Nephron (organoid): Measurements from ENCODE around the gene C2CD2.
A peak's percentile ranks its signal among the peaks of the same experiment; 100 is the strongest.

Experiments
- H3K27ac Mint-ChIP-seq, 3 experiments: 2 replicates each; pipeline ENCODE4 v1.8.0; 2020; ENCODE audit warnings: mixed read lengths in 3 of 3, mild to moderate bottlenecking in 2 of 3, moderate library complexity in 1 of 3
- H3K27me3 Mint-ChIP-seq: 2 replicates; pipeline ENCODE4 v1.8.0; 2021; ENCODE audit warnings: low read depth, mild to moderate bottlenecking, moderate library complexity, mixed read lengths
- H3K36me3 Mint-ChIP-seq: 2 replicates; pipeline ENCODE4 v1.8.0; 2020; ENCODE audit warnings: low read depth, mixed read lengths
- H3K4me1 Mint-ChIP-seq: 2 replicates; pipeline ENCODE4 v1.8.0; 2020; ENCODE audit warnings: mixed read lengths
- H3K4me3 Mint-ChIP-seq, 3 experiments: 2 replicates each; pipeline ENCODE4 v1.8.0; 2020; ENCODE audit warnings: mild to moderate bottlenecking in 3 of 3, mixed read lengths in 3 of 3, moderate library complexity in 2 of 3
- H3K9me3 Mint-ChIP-seq: 2 replicates; pipeline ENCODE4 v1.8.0; 2020; ENCODE audit warnings: mixed read lengths
- CTCF ChIP-seq, 3 experiments: fragments of 200-600 bp; sonication (generic); IDR thresholded peaks; one replicate each; pipeline ENCODE4 v1.5.0; 2021; ENCODE audit warnings: antibody characterized with exemption in 3 of 3; ENCODE audit not compliant: unreplicated experiment in 3 of 3

The C2CD2 gene

DNA sequence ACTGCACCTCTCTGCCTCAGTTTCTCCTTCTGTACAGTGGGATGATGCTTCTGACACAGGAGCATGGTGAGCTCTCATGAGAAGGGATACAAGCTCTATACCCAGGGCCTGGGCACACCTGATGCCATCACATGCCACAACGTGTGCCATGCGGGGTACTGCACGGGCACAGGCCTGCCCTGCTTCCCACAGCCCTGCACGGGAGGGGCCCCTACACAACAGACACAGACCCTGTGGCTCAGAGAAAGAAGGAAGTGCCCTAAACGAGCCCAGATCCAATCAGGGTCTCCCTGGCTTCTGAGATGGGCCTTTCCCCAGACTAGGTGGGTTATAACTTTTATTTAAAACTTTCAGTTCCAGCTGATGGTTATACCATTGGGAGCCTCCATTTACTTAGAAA is 24.6 kb downstream of the C2CD2 start:
- H3K9me3 Mint-ChIP-seq: no peaks in the 10 kb centered on the region
- H3K27me3 Mint-ChIP-seq: peaks cover 10% of the 10 kb centered on the region

DNA sequence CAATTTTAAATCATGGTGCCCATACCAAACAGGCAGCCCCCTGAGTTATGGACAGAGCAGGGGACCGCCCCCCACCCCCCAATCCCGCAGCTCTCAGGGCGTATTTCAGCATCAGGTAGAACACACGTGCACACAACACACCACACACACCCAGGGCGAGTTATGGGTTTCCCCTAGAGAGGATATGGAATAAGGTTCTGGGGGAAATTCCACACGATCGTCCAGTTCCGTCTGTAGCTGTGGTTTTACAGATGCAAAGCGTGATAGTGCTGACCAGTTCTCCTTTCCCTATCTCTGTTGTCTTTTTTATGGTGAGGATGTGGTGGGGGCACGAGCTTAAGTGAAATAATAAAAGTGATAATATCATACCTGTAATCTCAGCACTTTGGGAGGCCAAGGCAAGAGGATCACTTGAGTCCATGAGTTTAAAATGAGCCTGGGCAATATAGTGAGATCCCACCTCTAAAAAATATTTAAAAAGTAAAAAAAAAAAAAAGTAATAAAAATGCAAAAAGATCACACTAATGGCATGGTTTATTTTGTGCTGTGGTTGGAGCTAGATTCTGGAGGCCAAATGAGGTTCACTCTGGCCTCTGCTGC is 25.1 kb downstream of the C2CD2 start:
- Mint-ChIP-seq H3K9me3 (no peaks in the 10 kb centered on the region), H3K4me3 (no peak overlapping the region), H3K36me3 (no peaks in the 10 kb centered on the region), H3K27me3 (peaks cover 10% of the 10 kb centered on the region), H3K27ac (no peak overlapping the region), H3K4me1 (peaks cover 35% of the 10 kb centered on the region)
- no peak for TF ChIP-seq CTCF (IDR thresholded peaks at IDR 0.05; ENCODE audit: unreplicated experiment in 3 of 3)

More for the DNA sequence above, 24.6 kb downstream of the C2CD2 start:
- peaks cover 31% of the 10 kb centered on the region for H3K4me1 Mint-ChIP-seq
- H3K36me3 Mint-ChIP-seq: no peaks in the 10 kb centered on the region
- H3K27ac Mint-ChIP-seq: no peak overlapping the region
- no peak for TF ChIP-seq CTCF (IDR thresholded peaks at IDR 0.05; ENCODE audit: unreplicated experiment in 3 of 3)
- no peak overlapping the region for H3K4me3 Mint-ChIP-seq

DNA sequence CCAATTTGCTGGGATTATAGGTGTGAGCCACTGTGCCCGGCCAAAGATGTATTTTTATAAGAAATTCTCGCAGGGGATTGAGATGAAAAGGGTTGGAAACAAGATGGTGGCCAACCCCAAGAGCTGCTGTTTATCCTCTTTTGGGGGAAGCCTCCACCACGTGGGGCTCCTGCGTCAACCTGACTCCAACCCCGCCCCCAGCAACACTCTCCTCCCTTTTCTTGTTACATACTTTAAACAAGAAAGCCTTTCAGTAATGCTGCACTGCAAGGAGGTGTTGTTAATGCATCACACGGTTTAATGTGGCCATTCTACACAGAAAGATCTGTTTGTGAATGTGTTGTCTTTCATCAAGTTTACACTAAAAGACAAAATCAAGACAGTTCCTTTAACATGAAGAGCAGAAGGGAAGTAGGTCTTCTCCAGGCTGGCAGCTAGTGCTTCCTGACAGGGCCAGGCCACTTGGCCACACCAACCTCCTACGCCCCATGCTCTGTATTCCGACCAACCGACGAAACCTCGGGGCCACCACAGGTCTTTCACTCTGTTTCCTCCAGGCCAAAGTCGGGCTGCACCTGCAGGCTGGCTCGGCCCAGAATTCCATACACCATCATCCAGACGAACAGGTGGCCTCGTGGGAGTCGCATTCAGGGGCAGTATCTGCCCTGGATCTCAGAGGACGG is 25.9 kb downstream of the C2CD2 start:
- no peak overlapping the region for H3K27ac Mint-ChIP-seq
- peaks cover 10% of the 10 kb centered on the region for H3K27me3 Mint-ChIP-seq
- peaks cover 35% of the 10 kb centered on the region for H3K4me1 Mint-ChIP-seq
- H3K36me3 Mint-ChIP-seq: no peaks in the 10 kb centered on the region
- no peak overlapping the region for H3K4me3 Mint-ChIP-seq
- TF ChIP-seq CTCF (IDR thresholded peaks at IDR 0.05; ENCODE audit: unreplicated experiment in 3 of 3): no peak
- no peaks in the 10 kb centered on the region for H3K9me3 Mint-ChIP-seq

DNA sequence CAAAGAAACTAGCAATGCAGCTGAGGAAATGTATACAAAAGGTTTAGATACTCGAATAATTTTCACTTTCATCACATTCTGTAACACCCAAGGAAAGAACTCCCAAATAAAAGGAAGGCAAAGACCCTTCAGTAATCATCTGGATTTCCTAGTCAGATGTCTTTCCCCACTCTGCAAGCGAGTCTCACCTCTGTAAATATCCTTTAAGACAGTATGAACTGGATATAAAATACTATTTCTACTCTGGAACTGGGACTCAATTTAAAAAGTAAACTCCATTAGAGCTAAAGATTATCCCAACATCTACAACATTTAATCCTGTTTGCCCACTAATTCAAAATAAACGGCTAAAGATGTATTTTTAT is 27.0 kb downstream of the C2CD2 start:
- no peak for TF ChIP-seq CTCF (IDR thresholded peaks at IDR 0.05; ENCODE audit: unreplicated experiment in 3 of 3)
- Mint-ChIP-seq H3K9me3 (no peaks in the 10 kb centered on the region), H3K27ac (peak overlapping the region; percentile 60 to 94 (median 92)), H3K4me3 (peak overlapping the region in 2 of 3 experiments; percentile 58 to 70), H3K27me3 (peaks cover 9% of the 10 kb centered on the region), H3K4me1 (peaks cover 32% of the 10 kb centered on the region), H3K36me3 (no peaks in the 10 kb centered on the region)

DNA sequence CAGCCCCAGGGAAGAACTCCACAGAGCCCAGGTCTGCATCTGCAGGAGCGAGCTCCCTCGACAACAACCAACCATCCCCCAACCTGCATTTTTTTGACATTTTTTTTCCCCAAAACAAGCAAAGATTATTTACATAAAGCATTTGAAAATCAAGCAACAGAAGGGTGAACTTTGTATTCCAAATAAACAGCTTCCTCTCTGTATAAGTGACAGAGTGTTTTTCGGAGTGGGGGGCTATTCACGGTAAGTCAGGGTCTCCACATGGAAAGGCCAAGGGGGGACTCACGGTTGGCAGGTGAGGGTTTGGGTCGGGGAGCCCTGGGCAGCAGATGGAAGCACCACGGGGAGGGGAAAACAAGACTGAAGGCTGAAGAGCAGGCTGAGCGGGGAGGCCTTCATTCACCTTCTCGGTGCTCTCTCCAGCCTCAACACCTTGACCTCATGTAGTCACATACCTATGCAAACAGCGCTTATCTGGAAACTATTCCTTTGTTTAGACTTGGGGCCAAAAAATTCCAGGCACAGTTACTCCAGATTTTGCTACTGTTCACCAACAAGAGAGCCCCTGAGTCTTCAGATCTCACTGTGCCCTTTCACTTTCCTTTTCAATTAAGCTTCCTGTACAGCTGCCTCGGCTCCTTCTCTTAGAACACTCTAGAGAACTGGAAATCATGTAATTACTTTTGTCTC is 27.6 kb downstream of the C2CD2 start:
- H3K27me3 Mint-ChIP-seq: peaks cover 12% of the 10 kb centered on the region
- no peaks in the 10 kb centered on the region for H3K9me3 Mint-ChIP-seq
- no peak for TF ChIP-seq CTCF (IDR thresholded peaks at IDR 0.05; ENCODE audit: unreplicated experiment in 3 of 3)
- no peaks in the 10 kb centered on the region for H3K36me3 Mint-ChIP-seq
- peaks cover 32% of the 10 kb centered on the region for H3K4me1 Mint-ChIP-seq
- H3K27ac Mint-ChIP-seq: peak overlapping the region; percentile 60 to 94 (median 92)
- peak overlapping the region in 2 of 3 experiments; percentile 58 to 70 for H3K4me3 Mint-ChIP-seq
